GM19468 (cell line): Measurements from ENCODE around the gene SORL1-AS1.

Experiments used
- ATAC-seq: cut with Tn5 transposase; IDR thresholded peaks from one replicate; pipeline ENCODE4 v1.9.1; 2021; ENCODE audit warnings: mild to moderate bottlenecking, moderate library complexity, moderate number of reproducible peaks; ENCODE audit not compliant: unreplicated experiment; ENCODE audit errors: extremely low read depth

The SORL1-AS1 gene

DNA sequence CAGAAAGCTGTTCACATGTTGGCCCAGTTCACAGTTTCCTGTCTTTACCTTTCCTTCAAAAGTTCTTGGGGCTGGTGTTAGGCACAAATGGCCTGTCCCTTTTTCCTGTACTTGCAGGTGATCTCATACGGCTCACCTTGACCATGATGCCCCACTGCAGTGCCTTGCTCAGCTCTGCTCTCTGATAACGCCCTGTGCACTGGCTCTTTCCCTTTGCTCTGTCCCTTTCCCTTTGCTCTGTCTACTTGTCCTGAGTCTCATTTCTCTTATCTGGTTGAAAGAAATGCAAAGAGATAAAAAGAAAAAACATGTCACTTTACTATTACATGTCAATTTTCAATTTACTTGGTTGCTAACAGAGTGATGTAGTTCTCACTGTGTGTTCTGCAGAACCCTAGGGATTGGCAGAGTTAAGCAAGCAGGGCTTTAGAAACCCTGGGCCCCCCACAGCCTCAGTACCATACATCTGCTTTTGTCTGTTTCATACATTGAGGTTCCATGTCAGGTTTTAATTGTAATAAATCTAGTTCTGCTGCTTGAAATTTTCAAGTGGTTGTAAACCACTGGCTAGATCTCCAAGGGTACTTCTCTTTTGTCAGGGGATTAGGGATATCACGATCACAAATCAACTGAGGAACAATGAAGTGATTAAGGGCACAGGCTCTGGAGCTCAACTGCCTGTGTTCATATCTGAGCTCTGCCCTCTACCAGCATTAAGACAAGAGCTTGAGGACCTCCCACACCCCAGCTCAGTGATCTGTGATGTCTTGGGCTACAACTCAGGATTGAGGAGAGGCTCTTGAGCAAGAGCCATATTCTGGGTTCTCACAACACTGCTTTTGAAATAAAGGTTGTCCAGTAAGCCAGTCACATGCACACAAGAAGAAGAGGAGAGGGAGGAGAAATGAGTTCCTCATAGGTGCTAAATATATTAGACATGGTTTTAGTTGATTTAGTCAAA is 16.9 kb downstream of the SORL1-AS1 start:
- no peak for ATAC-seq

DNA sequence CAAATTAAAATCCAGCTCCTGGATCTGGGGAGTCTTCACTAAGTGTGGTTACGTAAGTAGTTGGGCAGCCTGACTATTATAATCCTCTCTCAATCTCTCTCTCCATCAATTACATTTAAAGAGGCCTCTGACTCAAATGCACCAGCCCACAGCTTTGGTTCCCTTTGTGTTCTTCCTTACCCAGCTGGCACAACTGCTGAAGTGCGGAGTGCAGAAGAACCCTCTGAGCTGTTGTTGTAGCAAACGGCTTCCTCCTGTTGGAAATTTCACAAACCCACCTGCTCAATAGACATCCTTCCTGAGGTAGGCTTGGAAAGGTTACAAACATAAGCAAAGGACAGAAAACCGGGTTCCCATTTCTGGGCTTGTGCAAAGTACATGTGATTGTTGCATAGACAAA is 17.6 kb downstream of the SORL1-AS1 start:
- ATAC-seq = no peak

DNA sequence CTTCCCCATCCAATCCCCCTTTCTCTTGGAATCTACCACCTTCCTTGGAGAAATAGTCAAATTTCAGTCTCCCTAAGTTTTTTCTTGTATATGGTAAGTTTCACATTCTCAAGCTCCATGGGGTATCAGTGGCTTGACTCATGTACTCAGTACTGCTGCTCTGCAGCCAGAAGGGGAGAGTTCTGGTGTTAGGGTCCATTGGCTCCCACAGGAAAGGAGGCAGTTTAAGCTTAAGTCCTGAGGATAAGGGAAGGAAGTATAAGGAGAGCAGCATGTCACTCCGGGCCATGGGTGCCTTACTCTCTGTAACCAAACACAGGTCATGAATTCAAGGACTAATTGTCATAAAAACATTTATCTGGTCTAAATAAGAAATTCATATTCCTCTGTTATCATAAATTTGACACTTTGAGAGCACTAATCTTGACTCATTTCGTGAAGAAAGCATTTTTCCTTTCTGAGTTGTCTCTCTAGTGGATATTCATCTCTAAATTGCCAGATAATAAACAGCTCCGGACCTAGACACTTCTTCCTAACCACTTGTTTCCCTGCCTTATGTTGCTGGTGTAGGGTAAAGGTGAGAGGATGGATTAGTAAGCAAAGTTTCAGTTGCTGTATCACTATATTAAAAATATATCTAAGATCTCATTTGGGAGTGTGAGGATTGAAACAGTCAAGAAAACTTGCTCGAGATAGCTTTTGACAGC is 20.8 kb downstream of the SORL1-AS1 start:
- no peak for ATAC-seq

DNA sequence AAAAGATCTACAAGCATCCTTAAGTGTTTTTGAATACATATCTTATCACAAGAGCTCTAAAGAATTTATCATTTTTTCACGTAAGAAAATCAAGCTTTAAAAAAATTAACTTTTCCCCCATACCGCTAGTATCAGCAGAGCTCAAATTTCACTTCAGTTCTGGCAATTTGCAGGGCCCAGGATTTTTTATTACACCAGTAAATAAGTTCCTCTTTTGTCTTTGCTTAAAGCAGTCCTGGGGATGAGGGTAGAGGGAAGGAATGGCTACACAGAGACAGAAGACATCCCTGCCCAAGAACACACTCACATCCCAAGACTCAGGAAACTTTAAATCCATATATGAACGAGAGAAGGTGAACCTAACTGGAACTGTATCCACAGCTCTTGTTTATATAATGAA is 23.2 kb downstream of the SORL1-AS1 start:
- no peak for ATAC-seq

DNA sequence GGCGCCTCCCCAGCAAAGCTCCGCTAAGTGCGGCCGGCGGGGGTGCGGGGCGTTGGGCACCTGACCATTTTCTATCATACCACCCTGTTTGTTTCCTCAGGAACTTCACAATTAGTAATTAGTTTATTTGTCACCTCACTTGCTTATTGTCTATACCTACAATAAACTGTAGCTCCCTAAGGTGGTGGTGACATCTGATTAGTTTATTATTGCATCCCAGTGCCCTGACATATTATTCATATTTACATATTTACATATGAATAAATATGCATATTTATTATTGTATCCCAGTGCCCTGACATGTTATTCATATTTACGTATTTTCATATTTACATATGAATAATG is 25.4 kb downstream of the SORL1-AS1 start:
- ATAC-seq = no peak

DNA sequence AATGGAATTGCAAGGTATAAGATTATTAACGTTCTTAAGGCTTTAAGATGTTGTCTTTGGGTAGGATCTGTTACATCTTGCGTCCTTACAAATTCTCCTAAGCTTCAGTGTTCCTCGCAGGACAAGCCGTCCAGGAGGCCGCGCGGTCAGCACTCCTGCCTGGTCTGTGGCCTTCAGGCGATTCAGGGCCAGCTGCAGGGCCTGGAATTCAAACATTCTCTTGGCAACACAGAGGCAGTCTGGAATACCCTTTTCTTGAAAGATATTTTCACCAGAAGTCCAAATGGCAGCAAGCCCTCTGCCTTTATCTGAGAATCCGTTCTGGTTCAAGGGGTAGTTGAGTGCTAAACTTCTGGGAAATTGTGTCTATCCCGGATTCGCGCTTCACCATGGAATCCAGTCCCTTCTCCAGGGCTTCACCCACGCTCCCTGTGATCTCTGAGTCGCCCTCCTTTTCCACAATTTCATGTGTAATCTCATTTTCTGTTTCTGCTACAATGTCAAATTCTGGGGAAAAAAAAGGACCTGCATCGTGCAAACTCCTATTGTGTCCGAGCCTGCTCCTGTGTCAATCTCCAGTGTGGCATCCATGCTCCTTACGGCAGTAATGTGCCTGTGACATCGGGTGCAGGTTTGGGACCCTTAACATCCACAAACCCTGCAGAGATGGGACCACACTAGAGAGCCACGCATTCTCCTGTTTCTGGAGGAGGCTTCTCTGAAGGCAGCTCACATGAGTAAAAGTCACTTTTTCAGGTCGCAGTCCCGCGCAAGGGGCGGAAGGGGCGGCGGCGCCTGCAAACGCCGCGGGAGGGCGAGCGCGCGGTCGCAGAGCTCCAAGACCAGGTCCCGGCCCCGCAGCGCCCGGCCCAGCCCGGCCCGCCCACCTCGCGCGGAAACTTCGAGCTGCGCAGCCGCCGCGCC is 26.0 kb downstream of the SORL1-AS1 start:
- ATAC-seq = no peak

DNA sequence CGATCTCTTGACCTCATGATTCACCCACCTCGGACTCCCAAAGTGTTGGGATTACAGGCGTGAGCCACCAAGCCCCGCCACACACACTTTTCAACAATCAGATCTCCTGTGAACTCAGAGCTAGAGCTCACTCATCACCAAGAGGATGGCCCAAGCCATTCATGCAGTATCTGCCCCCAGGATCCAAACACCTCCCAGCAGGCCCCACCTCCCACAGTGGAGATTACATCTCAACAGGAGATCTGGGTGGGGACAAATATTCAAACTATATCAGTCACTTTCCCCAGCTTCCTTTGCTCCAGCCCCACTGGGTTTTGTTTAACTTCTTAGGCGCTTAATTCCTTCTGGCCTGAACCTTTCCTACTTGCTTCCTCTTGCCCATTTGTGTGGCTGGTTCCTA is 26.9 kb downstream of the SORL1-AS1 start:
- no peak for ATAC-seq

DNA sequence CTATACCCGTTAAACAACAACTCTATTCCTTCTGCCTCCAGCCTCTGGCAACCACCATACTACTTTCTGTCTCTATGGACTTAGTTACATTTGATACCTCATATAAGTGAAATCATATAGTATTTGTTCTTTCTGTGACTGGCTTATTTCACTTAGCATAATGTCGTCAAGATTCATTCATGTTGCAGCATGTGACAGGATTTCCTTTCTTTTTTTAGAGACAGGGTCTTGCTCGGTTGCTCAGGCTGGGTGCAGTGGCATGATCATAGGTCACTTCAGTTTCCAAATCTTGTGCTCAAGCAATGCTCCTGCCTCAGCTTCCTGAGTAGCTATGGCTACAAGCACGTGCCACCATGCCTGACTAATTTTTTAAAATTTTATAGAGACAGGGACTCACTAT is 30.1 kb downstream of the SORL1-AS1 start:
- ATAC-seq = peak; percentile 56

DNA sequence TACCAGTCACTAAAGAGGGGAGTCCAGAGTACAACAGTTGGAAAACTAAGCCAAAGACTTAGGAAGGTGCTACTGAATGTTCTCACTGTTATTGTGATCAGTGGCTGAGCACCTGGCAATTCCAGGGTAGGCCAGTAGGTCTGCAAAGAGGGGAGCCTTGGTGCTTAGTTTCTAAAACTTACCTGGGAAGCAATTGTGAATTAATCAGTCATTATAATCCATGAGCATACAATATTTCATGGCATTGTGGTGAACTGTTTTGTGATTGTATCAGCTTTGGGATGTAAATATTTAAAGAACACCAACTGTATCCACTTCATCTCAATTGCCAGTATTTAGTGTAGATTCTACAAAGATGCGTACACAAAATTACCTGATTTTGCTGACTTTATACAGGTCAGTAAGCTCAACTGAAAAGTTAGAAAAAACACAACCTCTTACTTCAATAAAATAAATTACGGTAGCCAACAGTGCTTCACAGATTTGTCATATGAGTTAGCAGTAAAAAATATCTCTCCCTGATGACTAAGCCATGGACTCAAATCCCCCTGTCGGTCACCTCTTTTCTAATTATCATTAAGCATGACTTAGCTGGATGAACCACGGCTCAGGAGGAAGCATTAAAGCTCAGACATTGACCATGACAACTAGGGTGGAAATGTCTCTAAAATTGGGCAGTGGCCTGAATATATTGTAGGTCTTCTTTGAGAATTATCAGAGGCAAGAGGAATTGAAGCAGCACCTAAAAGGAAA is 31.4 kb downstream of the SORL1-AS1 start:
- no peak for ATAC-seq

DNA sequence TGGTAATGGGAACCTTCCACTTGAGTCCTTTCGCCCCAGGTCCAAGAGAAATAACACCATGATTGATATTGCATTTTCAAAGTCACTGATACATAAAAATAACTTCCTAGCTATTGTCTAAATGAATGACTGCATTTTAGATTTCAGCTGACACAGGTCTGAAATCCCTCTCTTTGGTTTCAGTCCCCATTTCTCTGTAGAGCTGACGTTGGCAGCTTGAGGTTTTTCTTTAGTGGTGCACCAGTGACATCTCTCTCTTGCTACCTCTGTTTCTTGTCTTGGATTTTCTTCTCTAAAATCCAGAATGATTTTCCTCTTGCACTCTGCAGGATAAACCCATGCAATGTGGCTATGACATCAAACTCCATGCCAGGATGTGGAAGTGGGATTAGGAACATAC is 32.4 kb downstream of the SORL1-AS1 start:
- ATAC-seq = no peak

DNA sequence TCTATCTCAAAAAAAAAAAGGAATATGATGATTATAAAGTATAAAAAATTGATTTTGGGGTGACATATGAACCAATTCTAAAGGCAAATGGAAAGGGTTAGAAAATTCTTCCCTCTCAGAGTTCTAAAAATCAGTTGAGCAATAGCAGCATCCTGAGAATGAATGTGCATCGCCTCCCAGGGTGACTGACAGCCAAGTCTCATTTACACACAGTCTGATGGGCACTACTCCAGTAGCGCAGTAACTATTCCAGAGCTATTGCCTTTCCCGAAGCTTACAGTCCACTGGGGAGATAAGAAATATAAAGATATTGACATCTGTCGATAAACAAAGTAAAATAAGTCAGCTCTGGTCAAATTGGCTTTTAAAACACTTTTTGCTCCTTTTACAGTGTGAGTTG is 32.9 kb downstream of the SORL1-AS1 start:
- ATAC-seq = no peak

DNA sequence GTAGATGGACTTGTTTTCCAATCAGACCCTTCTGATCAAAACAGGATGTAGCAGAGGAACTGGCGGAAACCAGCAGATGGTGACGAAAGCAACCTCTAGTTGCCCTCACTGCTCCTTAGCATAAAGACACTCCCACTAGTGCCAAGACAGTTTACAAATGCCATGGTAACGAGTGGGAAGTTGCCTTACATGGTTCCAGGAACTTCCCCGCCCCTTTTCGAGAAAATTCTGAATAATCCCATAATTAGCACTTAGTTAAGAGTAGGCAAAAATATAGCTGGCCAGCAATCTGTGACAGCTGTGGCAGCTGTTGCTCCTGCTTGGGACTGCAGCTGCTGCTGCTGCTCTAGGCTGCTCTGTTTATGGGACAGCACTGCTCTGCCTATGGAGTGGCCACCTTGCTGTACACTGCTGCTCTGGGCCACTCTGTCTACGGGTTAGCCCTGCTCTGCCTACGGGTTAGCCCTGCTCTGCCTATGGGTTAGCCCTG is 34.1 kb downstream of the SORL1-AS1 start:
- no peak for ATAC-seq

DNA sequence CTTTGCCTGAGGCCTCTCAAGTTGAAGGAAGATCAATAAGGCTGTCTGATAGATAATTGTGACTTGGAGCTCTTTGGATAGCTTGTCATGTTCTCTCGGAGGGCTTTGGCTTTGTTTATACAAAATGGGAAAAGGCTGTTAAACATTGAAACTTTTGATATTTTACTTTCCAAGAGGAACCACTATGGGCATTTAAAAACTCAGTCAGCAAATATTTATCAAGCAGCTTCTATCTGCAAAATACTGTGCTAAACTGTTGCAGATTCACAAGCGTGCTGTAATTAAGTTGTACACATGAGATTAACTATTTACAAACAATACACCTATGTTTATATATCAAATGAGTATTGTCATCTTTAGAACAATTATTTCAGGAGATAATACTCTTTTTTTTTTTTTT is 35.2 kb downstream of the SORL1-AS1 start:
- ATAC-seq = no peak

DNA sequence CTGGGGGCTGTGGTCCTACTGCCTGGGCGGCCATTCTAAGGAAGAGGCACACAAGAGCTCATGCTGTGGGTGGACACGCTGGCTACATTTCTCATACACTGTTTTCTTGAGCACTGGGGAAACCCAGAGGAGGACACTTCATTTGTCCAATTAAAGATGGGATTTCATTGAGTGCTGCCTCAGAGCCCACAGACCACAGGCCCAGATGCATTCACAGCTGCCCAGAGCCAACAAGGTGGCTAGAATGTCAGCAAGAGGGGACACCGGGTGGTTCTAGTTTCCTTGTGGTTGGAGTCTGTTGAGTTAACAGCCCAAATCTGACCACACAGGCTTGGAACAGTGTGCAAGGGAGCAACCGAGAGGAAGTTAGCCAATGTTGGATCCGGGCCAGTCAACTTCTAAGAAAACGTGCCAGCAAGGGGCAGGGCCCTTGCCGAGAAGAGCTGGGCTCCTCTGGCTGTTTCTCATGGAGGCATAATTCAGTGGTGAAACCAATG is 35.7 kb downstream of the SORL1-AS1 start:
- ATAC-seq = peak; percentile 75

DNA sequence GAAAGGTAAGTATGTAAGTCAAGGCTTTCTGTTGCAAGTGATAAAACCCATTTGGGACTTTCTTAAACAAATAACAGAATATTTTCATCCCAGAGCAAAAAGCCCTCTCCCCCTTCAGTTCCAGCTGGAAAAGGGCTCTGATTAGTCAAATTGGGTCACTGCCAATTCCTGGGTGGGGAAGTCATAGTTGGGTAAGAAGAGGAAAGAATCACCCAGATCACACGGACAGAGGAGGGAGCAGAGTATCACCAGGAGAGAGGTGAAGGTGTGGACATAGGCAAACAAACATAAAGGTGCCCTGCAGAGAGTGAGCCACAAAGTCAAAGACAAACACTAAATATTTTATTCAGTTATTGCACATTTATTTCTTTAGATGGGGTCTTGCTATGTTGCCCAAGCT is 36.9 kb downstream of the SORL1-AS1 start:
- ATAC-seq = no peak

DNA sequence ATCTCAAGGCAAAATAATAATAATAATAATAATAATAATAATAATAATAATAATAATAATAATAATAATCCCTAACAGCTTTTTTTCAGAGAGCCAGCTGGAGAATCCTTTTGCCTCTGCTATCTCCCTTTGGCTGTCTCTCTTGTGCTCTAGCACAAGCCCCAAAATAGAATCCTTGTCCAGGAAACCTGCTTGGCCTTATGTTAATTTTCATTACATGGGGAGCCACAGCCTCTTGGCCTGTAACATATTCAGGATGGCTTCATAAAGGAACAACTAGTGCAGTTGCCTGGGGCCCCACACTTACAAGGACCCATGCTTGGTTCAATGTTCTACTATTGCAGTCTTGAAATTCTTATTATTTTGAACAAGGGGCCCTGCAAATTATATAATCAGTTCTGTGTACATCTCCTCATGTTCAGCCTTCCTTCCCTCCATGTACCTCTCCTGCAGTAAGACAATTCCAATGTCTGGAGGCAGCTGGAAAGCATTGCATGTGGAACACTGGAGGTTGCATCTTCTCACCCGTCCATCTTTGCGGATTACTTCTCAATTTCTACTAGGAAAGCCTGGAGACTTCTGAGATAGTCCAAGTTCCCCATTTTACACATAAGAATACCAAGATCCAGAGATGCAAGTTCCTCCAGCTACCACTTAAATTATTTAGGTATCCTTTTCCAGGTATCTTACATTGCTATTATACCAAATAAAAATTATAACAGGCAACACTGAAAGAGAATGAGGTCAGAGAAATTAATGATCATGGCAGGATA is 38.4 kb downstream of the SORL1-AS1 start:
- ATAC-seq = no peak

DNA sequence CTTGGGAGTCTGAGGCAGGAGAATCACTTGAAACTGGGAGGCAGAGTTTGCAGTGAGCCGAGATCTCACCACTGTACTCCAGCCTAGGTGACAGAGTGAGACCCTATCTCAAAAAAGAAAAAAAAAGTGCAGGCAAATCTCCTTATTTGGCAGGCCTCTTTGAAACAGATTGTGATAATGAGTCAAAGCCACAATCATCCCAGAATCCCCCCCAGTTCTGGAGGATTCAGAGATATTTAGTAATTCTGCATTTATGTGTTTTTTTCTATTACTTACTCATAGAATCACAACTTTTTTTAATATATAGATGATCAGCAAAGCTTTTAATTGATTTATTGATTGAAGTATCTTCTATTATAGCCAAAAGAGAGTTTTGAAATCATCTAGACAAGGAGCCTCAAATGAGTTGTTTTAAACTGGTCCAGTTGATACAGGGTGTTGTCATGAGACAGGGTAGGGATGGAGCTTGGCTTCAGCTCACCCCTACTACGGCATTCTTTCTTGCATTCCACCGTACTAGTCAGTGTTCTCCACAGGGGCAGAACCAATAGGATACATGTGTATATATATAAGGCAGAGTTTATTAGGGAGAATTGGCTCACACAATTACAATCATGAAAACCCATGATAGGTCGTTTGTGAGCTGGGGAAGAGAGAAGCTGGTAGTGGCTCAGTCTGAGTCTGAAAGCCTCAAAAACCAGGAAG is 39.9 kb downstream of the SORL1-AS1 start:
- ATAC-seq = no peak

DNA sequence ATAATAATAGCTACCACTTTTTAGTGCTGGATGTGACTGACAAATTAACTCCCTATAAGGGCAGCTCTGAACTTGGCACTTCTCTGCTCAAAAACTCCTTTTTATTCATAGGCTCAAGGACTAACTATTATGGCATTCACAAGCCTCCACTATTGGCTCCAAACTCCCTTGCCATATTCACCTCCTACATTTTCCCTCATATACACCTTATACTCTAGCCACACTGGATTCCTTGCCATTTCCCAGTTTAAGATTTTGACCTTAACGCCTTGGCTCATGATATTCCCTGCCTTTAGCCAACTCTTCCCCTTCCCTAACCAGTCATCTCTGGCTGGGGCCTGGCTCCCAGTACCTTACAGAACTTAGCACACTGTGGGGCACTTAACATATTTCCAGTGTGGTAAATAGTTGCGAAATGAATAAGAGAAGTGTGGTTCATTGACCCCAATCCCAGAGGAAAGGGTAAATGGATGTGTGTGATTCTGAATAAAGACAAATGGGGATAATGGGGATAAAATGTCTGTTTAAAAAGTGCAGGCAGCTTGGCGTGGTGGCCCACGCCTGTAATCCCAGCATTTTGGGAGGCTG is 40.7 kb downstream of the SORL1-AS1 start:
- ATAC-seq = no peak
